ENCODE measurements around the gene SLC16A3. TPM values are rescaled to one million over a fixed set of nuclear protein-coding genes. Genes with fewer than 3 reads are reported as not detected.

The SLC16A3 gene
- total RNA-seq, 1 donor from 2014 or later, result 170 TPM

GRCh38 chr17:82235056-82235774 is 6.4 kb downstream of the SLC16A3 start:
- DNase-seq (ENCODE audit: extremely low read depth, low read depth, low spot score), result no peak

- no peak for DNase-seq (ENCODE audit: extremely low read depth, low read depth, low spot score)
These were observed 6.9 kb downstream of the SLC16A3 start for GRCh38 chr17:82235775-82236141.

GRCh38 chr17:82236142-82236971 is 7.5 kb downstream of the SLC16A3 start:
- DNase-seq (ENCODE audit: extremely low read depth, low read depth, low spot score), result no peak

- no peak for DNase-seq (ENCODE audit: extremely low read depth, low read depth, low spot score)
These were observed 8.4 kb downstream of the SLC16A3 start for GRCh38 chr17:82237083-82237745.

GRCh38 chr17:82237746-82238471 is 9.1 kb downstream of the SLC16A3 start:
- DNase-seq (ENCODE audit: extremely low read depth, low read depth, low spot score), result no peak

GRCh38 chr17:82238472-82239201 is 9.8 kb downstream of the SLC16A3 start:
- DNase-seq (ENCODE audit: extremely low read depth, low read depth, low spot score), result no peak

GRCh38 chr17:82239401-82239925 is 10.6 kb downstream of the SLC16A3 start:
- DNase-seq (ENCODE audit: extremely low read depth, low read depth, low spot score), result no peak

- no peak for DNase-seq (ENCODE audit: extremely low read depth, low read depth, low spot score)
These were observed 11.2 kb downstream of the SLC16A3 start for GRCh38 chr17:82239926-82240505.

- no peak for DNase-seq (ENCODE audit: extremely low read depth, low read depth, low spot score)
These were observed 11.8 kb downstream of the SLC16A3 start for GRCh38 chr17:82240506-82241182.

GRCh38 chr17:82241183-82241925 is 12.5 kb downstream of the SLC16A3 start:
- no peak for DNase-seq (ENCODE audit: extremely low read depth, low read depth, low spot score)

GRCh38 chr17:82241926-82242697 is 13.3 kb downstream of the SLC16A3 start:
- no peak for DNase-seq (ENCODE audit: extremely low read depth, low read depth, low spot score)

- DNase-seq (ENCODE audit: extremely low read depth, low read depth, low spot score), result no peak
These were observed 13.8 kb downstream of the SLC16A3 start for GRCh38 chr17:82242698-82242976.

GRCh38 chr17:82242977-82243647 is 14.3 kb downstream of the SLC16A3 start:
- DNase-seq (ENCODE audit: extremely low read depth, low read depth, low spot score), result no peak

GRCh38 chr17:82243648-82244412 is 15.0 kb downstream of the SLC16A3 start:
- DNase-seq (ENCODE audit: extremely low read depth, low read depth, low spot score), result no peak

- no peak for DNase-seq (ENCODE audit: extremely low read depth, low read depth, low spot score)
These were observed 15.7 kb downstream of the SLC16A3 start for GRCh38 chr17:82244413-82245133.
